Lung (tissue), 12 donors: Measurements from ENCODE around the gene KIRREL1. TPM values are rescaled to one million over a fixed set of nuclear protein-coding genes. Genes with fewer than 3 reads are reported as not detected.

Experiments
- ATAC-seq: fragments of 200-7000 bp; cut with Tn5 transposase; one replicate; pipeline ENCODE4 v1.9.1; 2020; ENCODE audit warnings: moderate number of reproducible peaks; ENCODE audit not compliant: insufficient read depth, low FRiP score
- DNase-seq, 3 donors: peaks; one replicate each; pipeline ENCODE4 v3.0.0-alpha.2; 2013 to 2017
- H3K27ac ChIP-seq, 2 donors: one replicate each; pipeline ENCODE4 v1.5.1; 2013; ENCODE audit warnings: mild to moderate bottlenecking in 2 of 2, moderate library complexity in 2 of 2, control low read depth in 1 of 2, inconsistent platforms in 1 of 2, low read depth in 1 of 2, low read length in 1 of 2
- H3K27me3 ChIP-seq, 3 donors: one replicate each; pipeline ENCODE4 v1.5.1; 2013; ENCODE audit warnings: low read length in 2 of 3; ENCODE audit not compliant: control insufficient read depth in 3 of 3, insufficient read depth in 3 of 3
- H3K36me3 ChIP-seq, 4 donors: one replicate each; pipeline ENCODE4 v1.5.1; 2013; ENCODE audit warnings: low read length in 4 of 4, mild to moderate bottlenecking in 1 of 4, moderate library complexity in 1 of 4; ENCODE audit not compliant: control insufficient read depth in 4 of 4, insufficient read depth in 4 of 4
- H3K4me1 ChIP-seq, 5 donors: one replicate each; pipeline ENCODE4 v1.5.1; 2013; ENCODE audit warnings: low read length in 5 of 5, mild to moderate bottlenecking in 2 of 5, moderate library complexity in 1 of 5; ENCODE audit not compliant: control insufficient read depth in 5 of 5, insufficient read depth in 5 of 5
- H3K4me3 ChIP-seq: one replicate; pipeline ENCODE4 v1.5.1; 2013; ENCODE audit warnings: mild to moderate bottlenecking, control low read depth, moderate library complexity
- H3K9ac ChIP-seq, 2 donors: one replicate each; pipeline ENCODE4 v1.5.1; 2013; ENCODE audit warnings: low read length in 2 of 2, control low read depth in 1 of 2; ENCODE audit not compliant: insufficient read depth in 1 of 2
- H3K9me3 ChIP-seq, 4 donors: one replicate each; pipeline ENCODE4 v1.5.1; 2013; ENCODE audit warnings: low read length in 3 of 4, mild to moderate bottlenecking in 1 of 4, moderate library complexity in 1 of 4; ENCODE audit not compliant: control insufficient read depth in 4 of 4, insufficient read depth in 3 of 4
- WGBS, 2 donors: extraction: QIAGEN DNeasy Blood & Tissue Kit; methylation state at CpG; one replicate each; pipeline ENCODE4 v1.1.7; 2013; 5-methylcytosine and 5-hydroxymethylcytosine counted together
- polyA plus RNA-seq, 2 donors: library from polyadenylated mRNA; stranded (reverse); fragments of 200-250 nt; gene quantifications; one replicate each; pipeline ENCODE4 v1.2.1, GENCODE V29; 2013
- total RNA-seq, 2 donors: library from RNA; depleted of rRNA in 1 of 2; stranded (reverse); fragments of >200 nt in 1 of 2; gene quantifications; one replicate each; pipeline ENCODE4 v1.2.1, GENCODE V29; 2014 to 2021
- TF ChIP-seq, protein P1 (sequence below): IDR thresholded peaks from 2 replicates; pipeline ENCODE4 v1.5.1; 2012; ENCODE audit warnings: mild to moderate bottlenecking; ENCODE audit errors: control extremely low read depth, extremely low read depth
- donor health status: control.
- donor health status: control.
- donor health status: Bipolar disorder and iron deficiency.
- donor health status: healthy.
- donor health status: DM: yes; HTN: yes; CAD: no.

Gene KIRREL1
- total and polyA plus RNA-seq, 4 donors = 7.5 to 41.8 (median 26.5) TPM

DNA sequence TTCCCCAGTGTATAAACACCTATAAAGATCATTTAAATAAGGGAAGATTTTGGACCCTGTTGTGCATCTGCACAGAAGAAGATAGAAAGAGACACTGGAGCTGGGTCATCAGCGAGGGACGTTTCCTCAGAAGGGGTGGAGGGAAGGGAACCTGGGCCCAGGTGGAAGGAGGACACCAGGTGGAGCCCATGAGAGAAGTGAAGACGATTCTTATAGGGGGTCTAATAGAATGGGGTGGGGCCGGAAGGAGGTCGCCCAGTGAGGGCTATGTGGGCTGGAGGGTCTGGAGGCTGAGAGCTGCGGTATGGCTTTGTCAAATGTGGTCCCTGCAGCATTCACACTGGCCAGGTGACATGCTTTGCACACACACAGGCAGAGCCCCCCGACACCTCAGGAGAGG lies 13.7 kb downstream of the KIRREL1 start:
- peaks cover 0 to 94% (median 75%) of the 10 kb centered on the region in 5 donors for H3K4me1 ChIP-seq
- 76 to 89% methylated on average over 7 of the region's 7 CpGs for WGBS, 2 donors
- DNase-seq (no peak), ATAC-seq (no peak)
- H3K36me3 ChIP-seq = no peaks in the 10 kb centered on the region
- TF ChIP-seq, protein P1, sequence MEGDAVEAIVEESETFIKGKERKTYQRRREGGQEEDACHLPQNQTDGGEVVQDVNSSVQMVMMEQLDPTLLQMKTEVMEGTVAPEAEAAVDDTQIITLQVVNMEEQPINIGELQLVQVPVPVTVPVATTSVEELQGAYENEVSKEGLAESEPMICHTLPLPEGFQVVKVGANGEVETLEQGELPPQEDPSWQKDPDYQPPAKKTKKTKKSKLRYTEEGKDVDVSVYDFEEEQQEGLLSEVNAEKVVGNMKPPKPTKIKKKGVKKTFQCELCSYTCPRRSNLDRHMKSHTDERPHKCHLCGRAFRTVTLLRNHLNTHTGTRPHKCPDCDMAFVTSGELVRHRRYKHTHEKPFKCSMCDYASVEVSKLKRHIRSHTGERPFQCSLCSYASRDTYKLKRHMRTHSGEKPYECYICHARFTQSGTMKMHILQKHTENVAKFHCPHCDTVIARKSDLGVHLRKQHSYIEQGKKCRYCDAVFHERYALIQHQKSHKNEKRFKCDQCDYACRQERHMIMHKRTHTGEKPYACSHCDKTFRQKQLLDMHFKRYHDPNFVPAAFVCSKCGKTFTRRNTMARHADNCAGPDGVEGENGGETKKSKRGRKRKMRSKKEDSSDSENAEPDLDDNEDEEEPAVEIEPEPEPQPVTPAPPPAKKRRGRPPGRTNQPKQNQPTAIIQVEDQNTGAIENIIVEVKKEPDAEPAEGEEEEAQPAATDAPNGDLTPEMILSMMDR = no peak
- H3K27me3 ChIP-seq = no peaks in the 10 kb centered on the region
- H3K9ac ChIP-seq = no peak overlapping the region
- no peak overlapping the region for H3K4me3 ChIP-seq
- H3K9me3 ChIP-seq = no peaks in the 10 kb centered on the region
- H3K27ac ChIP-seq = peak overlapping the region in 1 of 2 donors; percentile 43

DNA sequence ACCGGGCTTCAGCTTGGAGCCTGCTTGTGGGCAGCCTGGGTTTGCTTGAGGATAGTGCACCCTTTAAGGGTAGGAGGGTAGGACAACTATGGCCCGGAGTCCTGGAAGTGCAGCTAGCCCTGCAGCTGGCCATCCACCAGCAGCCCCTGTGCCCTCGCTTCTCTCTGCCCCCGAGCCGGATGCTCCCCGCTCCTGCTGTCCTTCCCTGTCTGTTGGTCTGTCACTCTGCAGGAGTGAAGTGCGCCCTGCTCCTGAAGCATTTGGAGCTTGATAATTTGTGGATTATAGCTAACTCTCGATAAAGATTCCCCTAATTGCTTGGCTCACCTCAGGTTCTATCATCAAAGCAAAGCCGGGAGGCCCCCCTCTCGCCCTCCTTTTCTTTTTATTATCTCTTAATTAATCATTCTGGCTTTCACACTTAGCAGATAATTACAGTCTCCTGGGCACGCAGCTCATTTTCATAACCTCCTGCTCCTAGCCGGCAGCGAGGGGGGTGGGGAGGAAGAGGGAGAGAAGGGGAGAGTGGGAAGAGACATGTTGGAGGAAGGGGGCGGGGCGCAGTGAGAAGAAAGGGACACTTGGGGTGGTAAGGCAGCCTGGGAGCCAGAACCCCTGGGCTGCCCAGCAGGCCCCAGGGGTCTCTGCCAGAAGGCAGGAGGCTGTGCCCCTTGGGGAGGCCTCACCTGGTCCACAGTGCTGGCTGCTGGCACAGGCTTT lies 14.4 kb downstream of the KIRREL1 start:
- ATAC-seq (no peak), DNase-seq (peak; percentile 61 to 75 (median 65))
- 60 to 72% methylated on average over 14 to 15 of the region's 15 CpGs for WGBS, 2 donors
- TF ChIP-seq, protein P1 = no peak
- H3K9me3 ChIP-seq = no peaks in the 10 kb centered on the region
- no peak overlapping the region for H3K4me3 ChIP-seq
- H3K36me3 ChIP-seq = no peaks in the 10 kb centered on the region
- no peaks in the 10 kb centered on the region for H3K27me3 ChIP-seq
- H3K9ac ChIP-seq = peak overlapping the region in 1 of 2 donors; percentile 27
- peak overlapping the region; percentile 28 to 44 for H3K27ac ChIP-seq
- H3K4me1 ChIP-seq = peaks cover 0 to 89% (median 71%) of the 10 kb centered on the region in 5 donors

DNA sequence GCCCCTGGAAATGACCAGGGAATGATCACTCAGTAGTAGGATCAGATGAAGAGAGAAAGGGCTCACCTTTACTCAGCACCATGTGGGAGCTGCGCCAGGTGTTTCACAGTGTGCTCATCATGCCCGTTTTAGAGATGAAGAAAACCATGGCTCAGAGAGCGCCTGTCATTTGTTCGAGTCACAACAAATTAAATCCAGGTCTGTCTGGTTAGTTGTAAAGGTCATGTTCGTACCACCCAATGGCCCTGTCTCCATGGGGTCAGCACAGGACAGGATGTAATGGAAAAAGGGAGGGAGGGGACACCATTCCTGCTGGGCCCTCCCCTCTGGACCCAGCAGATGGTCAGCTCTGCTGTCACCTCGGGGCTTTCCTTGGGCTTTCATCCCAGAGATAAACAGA lies 15.2 kb downstream of the KIRREL1 start:
- H3K27me3 ChIP-seq = no peaks in the 10 kb centered on the region
- H3K4me1 ChIP-seq = peaks cover 0 to 84% (median 66%) of the 10 kb centered on the region in 5 donors
- 72 to 78% methylated on average over 6 of the region's 6 CpGs for WGBS, 2 donors
- no peaks in the 10 kb centered on the region for H3K9me3 ChIP-seq
- ATAC-seq = no peak
- H3K27ac ChIP-seq = peak overlapping the region; percentile 44 to 46
- no peak for DNase-seq
- TF ChIP-seq, protein P1 = no peak
- H3K4me3 ChIP-seq = no peak overlapping the region
- H3K9ac ChIP-seq = peak overlapping the region in 1 of 2 donors; percentile 55
- H3K36me3 ChIP-seq = peaks cover 0 to 4% (median 0%) of the 10 kb centered on the region in 4 donors
